MM.1S (cell line): Measurements from ENCODE around the gene AMELX.

Source experiments
- DNase-seq: peaks from one replicate; pipeline ENCODE4 v3.0.0-alpha.2; 2015
- H2AFZ ChIP-seq: fragments of 300-600 bp; sonication (generic); 2 replicates; pipeline ENCODE4 v1.6.0; 2016; ENCODE audit warnings: antibody characterized with exemption, low read length
- H3F3A ChIP-seq: fragments of 300-600 bp; sonication (generic); 2 replicates; pipeline ENCODE4 v1.6.1; 2016; ENCODE audit warnings: mild to moderate bottlenecking, antibody characterized with exemption, low read length, moderate library complexity, mixed read lengths; ENCODE audit not compliant: insufficient read depth
- H3K27ac ChIP-seq: fragments of 300-600 bp; sonication (generic); 2 replicates; pipeline ENCODE4 v1.5.1; 2016; ENCODE audit warnings: mild to moderate bottlenecking, low read length
- H3K27me3 ChIP-seq: fragments of 300-600 bp; sonication (generic); replicated peaks from 2 replicates; pipeline ENCODE4 v1.6.0; 2016; ENCODE audit warnings: low read length; ENCODE audit not compliant: insufficient read depth
- H3K36me3 ChIP-seq: fragments of 300-600 bp; sonication (generic); replicated peaks from 2 replicates; pipeline ENCODE4 v1.6.1; 2016; ENCODE audit warnings: mild to moderate bottlenecking, low read length, mixed read lengths; ENCODE audit not compliant: insufficient read depth
- H3K4me1 ChIP-seq: fragments of 300-600 bp; sonication (generic); 2 replicates; pipeline ENCODE4 v1.6.1; 2016; ENCODE audit warnings: low read length, mixed read lengths
- H3K4me2 ChIP-seq: fragments of 300-600 bp; sonication (generic); 2 replicates; pipeline ENCODE4 v1.6.0; 2016; ENCODE audit warnings: low read depth, low read length
- H3K4me3 ChIP-seq: fragments of 300-600 bp; sonication (generic); 2 replicates; pipeline ENCODE4 v1.5.1; 2016; ENCODE audit warnings: low read length, mixed read lengths
- H3K79me2 ChIP-seq: fragments of 300-600 bp; sonication (generic); 2 replicates; pipeline ENCODE4 v1.6.1; 2016; ENCODE audit warnings: mixed run types, low read length, mixed read lengths
- H3K9ac ChIP-seq: fragments of 300-600 bp; sonication (generic); 2 replicates; pipeline ENCODE4 v1.6.1; 2016; ENCODE audit warnings: low read length, mixed read lengths
- H3K9me2 ChIP-seq: fragments of 300-600 bp; sonication (generic); replicated peaks from 2 replicates; pipeline ENCODE4 v1.6.1; 2016; ENCODE audit warnings: mild to moderate bottlenecking, low read length, mixed read lengths; ENCODE audit not compliant: insufficient read depth
- H3K9me3 ChIP-seq: fragments of 300-600 bp; sonication (generic); replicated peaks from 2 replicates; pipeline ENCODE4 v1.6.1; 2016; ENCODE audit warnings: mild to moderate bottlenecking, low read length, mixed read lengths; ENCODE audit not compliant: insufficient read depth
- H4K20me1 ChIP-seq: fragments of 300-600 bp; sonication (generic); 2 replicates; pipeline ENCODE4 v1.6.1; 2016; ENCODE audit warnings: mild to moderate bottlenecking, low read length, moderate library complexity, mixed read lengths; ENCODE audit not compliant: insufficient read depth
- EZH2 ChIP-seq: fragments of 300-600 bp; sonication (generic); optimal IDR thresholded peaks from 2 replicates; pipeline ENCODE3; 2017; ENCODE audit warnings: low read depth, mild to moderate bottlenecking, antibody characterized with exemption, low read length, mixed read lengths
- EZH2phosphoT487 ChIP-seq: fragments of 300-600 bp; sonication (generic); IDR thresholded peaks from 2 replicates; pipeline ENCODE4 v1.6.1; 2018; ENCODE audit warnings: antibody characterized with exemption, low read length
- TF ChIP-seq, protein P1 (sequence below): fragments of 300-600 bp; sonication (generic); IDR thresholded peaks from 2 replicates; pipeline ENCODE4 v1.5.1; 2016; ENCODE audit warnings: antibody characterized with exemption, low read length, mixed read lengths

Gene AMELX

DNA sequence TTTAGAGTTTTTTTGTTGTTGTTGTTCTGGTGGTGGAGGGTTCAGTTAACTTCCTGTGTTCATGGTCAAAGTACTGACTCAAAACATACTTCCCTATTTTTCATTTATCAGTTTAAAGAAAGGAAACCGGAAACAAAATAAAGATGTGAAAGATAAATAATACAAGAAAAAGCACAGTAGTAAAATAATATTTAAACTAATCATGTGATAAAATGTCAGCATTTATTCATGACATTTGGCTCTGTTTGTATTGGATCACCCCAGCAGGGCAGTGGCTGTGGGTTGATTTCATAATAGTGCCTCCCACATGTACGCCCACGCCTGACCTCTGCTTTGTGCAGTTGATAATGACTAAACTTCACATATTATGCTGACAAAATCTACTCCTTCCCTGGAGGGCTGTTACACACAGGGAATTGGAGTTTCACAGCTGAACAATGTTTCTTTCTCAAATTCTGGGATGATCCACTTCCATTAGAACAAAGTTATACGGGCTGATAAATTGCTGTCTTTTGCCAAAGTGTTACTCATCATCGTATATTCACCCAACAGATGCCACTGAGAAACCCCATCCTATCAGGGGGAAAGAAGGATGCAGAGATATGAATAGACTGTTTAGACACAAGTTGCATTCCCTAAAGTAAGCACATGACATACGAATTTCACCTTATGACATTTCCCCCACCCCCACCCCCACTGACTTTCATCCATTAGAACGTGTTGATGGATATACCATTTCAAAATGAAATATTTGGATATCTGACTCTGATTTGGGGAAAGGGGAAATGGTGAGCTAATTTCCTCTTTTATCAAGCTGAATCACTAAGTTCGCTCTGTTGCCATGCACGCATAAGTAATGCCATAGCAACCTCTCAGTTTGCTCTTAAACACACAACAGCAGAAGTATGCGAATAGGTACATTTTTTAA is 48.3 kb downstream of the AMELX start:
- Histone ChIP-seq H3K79me2 (peaks cover 47% of the 10 kb centered on the region), H3K27me3 (no peaks in the 10 kb centered on the region), H3K9me2 (no peaks in the 10 kb centered on the region), H2AFZ (no peak overlapping the region), H4K20me1 (no peaks in the 10 kb centered on the region), H3K4me1 (peaks cover 17% of the 10 kb centered on the region), H3K4me2 (no peak overlapping the region), H3K4me3 (no peak overlapping the region), H3K27ac (no peak overlapping the region), H3K9ac (no peak overlapping the region), H3K9me3 (no peaks in the 10 kb centered on the region), H3K36me3 (no peaks in the 10 kb centered on the region), H3F3A (peaks cover 5% of the 10 kb centered on the region)
- DNase-seq = no peak
- no peak for TF ChIP-seq EZH2
- TF ChIP-seq EZH2phosphoT487 = no peak
- TF ChIP-seq, protein P1, sequence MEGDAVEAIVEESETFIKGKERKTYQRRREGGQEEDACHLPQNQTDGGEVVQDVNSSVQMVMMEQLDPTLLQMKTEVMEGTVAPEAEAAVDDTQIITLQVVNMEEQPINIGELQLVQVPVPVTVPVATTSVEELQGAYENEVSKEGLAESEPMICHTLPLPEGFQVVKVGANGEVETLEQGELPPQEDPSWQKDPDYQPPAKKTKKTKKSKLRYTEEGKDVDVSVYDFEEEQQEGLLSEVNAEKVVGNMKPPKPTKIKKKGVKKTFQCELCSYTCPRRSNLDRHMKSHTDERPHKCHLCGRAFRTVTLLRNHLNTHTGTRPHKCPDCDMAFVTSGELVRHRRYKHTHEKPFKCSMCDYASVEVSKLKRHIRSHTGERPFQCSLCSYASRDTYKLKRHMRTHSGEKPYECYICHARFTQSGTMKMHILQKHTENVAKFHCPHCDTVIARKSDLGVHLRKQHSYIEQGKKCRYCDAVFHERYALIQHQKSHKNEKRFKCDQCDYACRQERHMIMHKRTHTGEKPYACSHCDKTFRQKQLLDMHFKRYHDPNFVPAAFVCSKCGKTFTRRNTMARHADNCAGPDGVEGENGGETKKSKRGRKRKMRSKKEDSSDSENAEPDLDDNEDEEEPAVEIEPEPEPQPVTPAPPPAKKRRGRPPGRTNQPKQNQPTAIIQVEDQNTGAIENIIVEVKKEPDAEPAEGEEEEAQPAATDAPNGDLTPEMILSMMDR = no peak

DNA sequence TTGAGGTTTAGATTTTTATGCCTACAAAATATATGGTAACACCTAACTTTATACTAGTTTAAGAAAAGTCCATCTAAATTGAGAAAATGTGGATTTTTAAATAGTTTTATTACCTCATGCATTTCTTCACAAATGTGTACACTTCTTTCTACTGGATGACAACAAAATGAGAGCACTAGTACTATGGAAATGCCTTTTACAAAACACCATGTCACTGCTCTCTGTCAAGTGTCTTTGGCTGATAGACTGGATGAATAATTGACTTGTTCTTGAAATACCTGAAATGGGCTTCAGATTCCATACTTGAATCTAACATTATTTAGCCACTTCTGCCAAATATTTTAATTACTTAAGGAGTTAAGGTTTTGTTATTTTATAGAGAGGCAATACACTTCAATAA is 49.5 kb downstream of the AMELX start:
- no peak overlapping the region for H3K4me2 ChIP-seq
- H3K27ac ChIP-seq = no peak overlapping the region
- no peak overlapping the region for H3K9ac ChIP-seq

GRCh38 chrX:11346121-11346682 is 53.0 kb downstream of the AMELX start:
- no peak overlapping the region for H3K9ac ChIP-seq
- no peaks in the 10 kb centered on the region for H3K27me3 ChIP-seq
- H3K4me1 ChIP-seq = peaks cover 24% of the 10 kb centered on the region
- H3K4me3 ChIP-seq = no peak overlapping the region
- H3K36me3 ChIP-seq = no peaks in the 10 kb centered on the region
- TF ChIP-seq EZH2phosphoT487 (no peak), EZH2 (no peak)
- TF ChIP-seq, protein P1 = no peak
- DNase-seq = no peak
- H4K20me1 ChIP-seq = no peaks in the 10 kb centered on the region
- peaks cover 33% of the 10 kb centered on the region for H3K79me2 ChIP-seq
- no peaks in the 10 kb centered on the region for H3K9me2 ChIP-seq
- no peak overlapping the region for H3K4me2 ChIP-seq
- no peaks in the 10 kb centered on the region for H3K9me3 ChIP-seq
- no peak overlapping the region for H3K27ac ChIP-seq
- no peaks in the 10 kb centered on the region for H3F3A ChIP-seq
- no peak overlapping the region for H2AFZ ChIP-seq

More for the DNA sequence above, 49.5 kb downstream of the AMELX start:
- H2AFZ ChIP-seq = no peak overlapping the region
- H3K27me3 ChIP-seq = no peaks in the 10 kb centered on the region
- H3F3A ChIP-seq = no peaks in the 10 kb centered on the region
- no peak overlapping the region for H3K4me3 ChIP-seq
- peaks cover 42% of the 10 kb centered on the region for H3K79me2 ChIP-seq
- H3K9me3 ChIP-seq = no peaks in the 10 kb centered on the region
- H3K9me2 ChIP-seq = no peaks in the 10 kb centered on the region
- H4K20me1 ChIP-seq = no peaks in the 10 kb centered on the region
- TF ChIP-seq EZH2phosphoT487 = no peak
- TF ChIP-seq, protein P1 = no peak
- no peak for TF ChIP-seq EZH2
- H3K4me1 ChIP-seq = peaks cover 12% of the 10 kb centered on the region
- DNase-seq = no peak
- no peaks in the 10 kb centered on the region for H3K36me3 ChIP-seq
